T47D (cell line): ENCODE data around the gene MAN1A1.

Source experiments
- DNase-seq, 2 experiments: peaks; one replicate each; pipeline versions ENCODE4 v3.0.0 to v3.0.0-alpha.2; 2011 to 2012; ENCODE audit warnings: low read depth in 1 of 2, low spot score in 1 of 2
- JUND ChIP-seq: IDR thresholded peaks from 2 replicates; pipeline ENCODE4 v1.6.1; 2012; ENCODE audit warnings: low read depth
- in situ Hi-C: cut with HindIII; loops from 2 replicates; pipeline ENCODE4 v1.10.0; 2016; ENCODE audit warnings: low sequenced_read_pairs, low pct_unique_long_range_greater_than_20kb

The MAN1A1 gene

GRCh38 chr6:119215309-119215708 is 134.3 kb downstream of the MAN1A1 start:
- no peak for DNase-seq
- in situ Hi-C loops: no loop called here
- TF ChIP-seq JUND: no peak

GRCh38 chr6:119210596-119210995 is 139.0 kb downstream of the MAN1A1 start:
- DNase-seq: no peak
- in situ Hi-C loops: no loop called here
- no peak for TF ChIP-seq JUND

- peak in 1 of 2 experiments; percentile 1 for DNase-seq
- TF ChIP-seq JUND: no peak
- in situ Hi-C loops: no loop called here
Observed at GRCh38 chr6:119209452-119210205, 139.9 kb downstream of the MAN1A1 start.

GRCh38 chr6:119207971-119208725 is 141.4 kb downstream of the MAN1A1 start:
- no peak for TF ChIP-seq JUND
- DNase-seq: no peak
- in situ Hi-C loops: no loop called here

GRCh38 chr6:119207327-119207726 is 142.2 kb downstream of the MAN1A1 start:
- in situ Hi-C loops: no loop called here

GRCh38 chr6:119205911-119206618 is 143.5 kb downstream of the MAN1A1 start:
- DNase-seq: no peak
- in situ Hi-C loops: no loop called here
- no peak for TF ChIP-seq JUND

More at GRCh38 chr6:119207327-119207726, 142.2 kb downstream of the MAN1A1 start:
- no peak for TF ChIP-seq JUND
- DNase-seq: no peak

GRCh38 chr6:119204719-119205118 is 144.8 kb downstream of the MAN1A1 start:
- in situ Hi-C loops: no loop called here
- DNase-seq: no peak
- no peak for TF ChIP-seq JUND

- no peak for TF ChIP-seq JUND
- DNase-seq: no peak
- in situ Hi-C loops: no loop called here
Observed at GRCh38 chr6:119201480-119201879, 148.1 kb downstream of the MAN1A1 start.

GRCh38 chr6:119200512-119201175 is 148.9 kb downstream of the MAN1A1 start:
- in situ Hi-C loops: no loop called here
- no peak for TF ChIP-seq JUND
- DNase-seq: no peak

- TF ChIP-seq JUND: no peak
- in situ Hi-C loops: no loop called here
- no peak for DNase-seq
Observed at GRCh38 chr6:119197271-119197670, 152.3 kb downstream of the MAN1A1 start.

- in situ Hi-C loops: no loop called here
- no peak for DNase-seq
Observed at GRCh38 chr6:119196715-119197114, 152.8 kb downstream of the MAN1A1 start.

GRCh38 chr6:119195848-119196247 is 153.7 kb downstream of the MAN1A1 start:
- no peak for DNase-seq
- in situ Hi-C loops: no loop called here
- no peak for TF ChIP-seq JUND

More at GRCh38 chr6:119196715-119197114, 152.8 kb downstream of the MAN1A1 start:
- TF ChIP-seq JUND: no peak

GRCh38 chr6:119195204-119195603 is 154.4 kb downstream of the MAN1A1 start:
- DNase-seq: no peak
- no peak for TF ChIP-seq JUND
- in situ Hi-C loops: no loop called here
